Measurements from ENCODE around the gene GVQW3. TPM values are rescaled to one million over a fixed set of nuclear protein-coding genes. Genes with fewer than 3 reads are reported as not detected.
A peak's percentile ranks its signal among the peaks of the same experiment; 100 is the strongest.

Gene GVQW3
- total and polyA plus RNA-seq, 12 donors: 0.54 to 10.9 (median 2.4) TPM

DNA sequence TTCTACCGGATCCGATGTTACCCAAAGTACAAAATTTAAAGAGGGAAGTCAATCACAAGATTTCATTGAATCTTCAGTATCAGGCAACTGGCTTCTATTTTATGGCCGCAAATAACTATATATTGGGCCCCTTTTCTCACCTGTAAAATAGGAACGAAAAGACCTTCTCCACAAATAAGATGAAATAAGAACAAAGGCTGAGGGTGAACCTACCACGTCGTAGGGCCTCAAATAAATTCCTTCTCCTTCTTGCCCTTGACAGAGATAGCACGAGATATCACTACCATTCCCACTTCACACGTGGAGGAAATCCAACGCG, 62.9 kb downstream of the GVQW3 start:
- 0 to 2% (median 0%) methylated on average over 10 of the region's 10 CpGs for WGBS, 4 donors
- H3K4me3 ChIP-seq: peak overlapping the region; percentile 50 to 97 (median 78)
- intact Hi-C loops (cut with DNase I): loop anchor here in 1 of 2 donors (10.0 kb wide), 1 partner anchor 229 kb away; no protein-coding TSS in a partner anchor
- H3K27me3 ChIP-seq: no peaks in the 10 kb centered on the region
- H3K4me1 ChIP-seq (replicated peaks in 1 of 2): peaks cover 11 to 21% of the 10 kb centered on the region in 2 donors
- no peak for TF ChIP-seq POLR2A (IDR thresholded peaks at IDR 0.05)
- TF ChIP-seq, protein P1, sequence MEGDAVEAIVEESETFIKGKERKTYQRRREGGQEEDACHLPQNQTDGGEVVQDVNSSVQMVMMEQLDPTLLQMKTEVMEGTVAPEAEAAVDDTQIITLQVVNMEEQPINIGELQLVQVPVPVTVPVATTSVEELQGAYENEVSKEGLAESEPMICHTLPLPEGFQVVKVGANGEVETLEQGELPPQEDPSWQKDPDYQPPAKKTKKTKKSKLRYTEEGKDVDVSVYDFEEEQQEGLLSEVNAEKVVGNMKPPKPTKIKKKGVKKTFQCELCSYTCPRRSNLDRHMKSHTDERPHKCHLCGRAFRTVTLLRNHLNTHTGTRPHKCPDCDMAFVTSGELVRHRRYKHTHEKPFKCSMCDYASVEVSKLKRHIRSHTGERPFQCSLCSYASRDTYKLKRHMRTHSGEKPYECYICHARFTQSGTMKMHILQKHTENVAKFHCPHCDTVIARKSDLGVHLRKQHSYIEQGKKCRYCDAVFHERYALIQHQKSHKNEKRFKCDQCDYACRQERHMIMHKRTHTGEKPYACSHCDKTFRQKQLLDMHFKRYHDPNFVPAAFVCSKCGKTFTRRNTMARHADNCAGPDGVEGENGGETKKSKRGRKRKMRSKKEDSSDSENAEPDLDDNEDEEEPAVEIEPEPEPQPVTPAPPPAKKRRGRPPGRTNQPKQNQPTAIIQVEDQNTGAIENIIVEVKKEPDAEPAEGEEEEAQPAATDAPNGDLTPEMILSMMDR (IDR thresholded peaks at IDR 0.05): no peak
- no peak for DNase-seq
- no peaks in the 10 kb centered on the region for H3K9me3 ChIP-seq (replicated peaks in 1 of 3)
- peak overlapping the region; percentile 85 to 97 (median 91) for H3K27ac ChIP-seq
- peaks cover 0 to 8% of the 10 kb centered on the region in 2 donors for H3K36me3 ChIP-seq (replicated peaks in 1 of 2)

- DNase-seq: peak; percentile 95 to 99 (median 98)
- intact Hi-C loops (cut with DNase I): loop anchor here in 1 of 2 donors (10.0 kb wide), 1 partner anchor 230 kb away; no protein-coding TSS in a partner anchor
- H3K36me3 ChIP-seq (replicated peaks in 1 of 2): peaks cover 0 to 8% of the 10 kb centered on the region in 2 donors
- H3K9me3 ChIP-seq (replicated peaks in 1 of 3): no peaks in the 10 kb centered on the region
- H3K27ac ChIP-seq: peak within 1 kb of the TSS; percentile 85 to 97 (median 91)
- H3K27me3 ChIP-seq: no peaks in the 10 kb centered on the region
- peaks cover 11 to 21% of the 10 kb centered on the region in 2 donors for H3K4me1 ChIP-seq (replicated peaks in 1 of 2)
- TF ChIP-seq, protein P1 (IDR thresholded peaks at IDR 0.05): peak in 1 of 6 experiments; percentile 14
- TF ChIP-seq POLR2A (IDR thresholded peaks at IDR 0.05): peak; percentile 92 to 98
- peak within 1 kb of the TSS; percentile 85 to 97 (median 90) for H3K4me3 ChIP-seq
- WGBS, 4 donors: 0 to 1% (median 0%) methylated on average over 22 to 53 of the region's 53 CpGs
Measured at GRCh38 chr11:76444384-76445120, 63.4 kb downstream of the GVQW3 start, which contains the start of gene EMSY. Gene EMSY, plus strand, starts transcription at chr11:76445018. Its CDS starts 1,921 bp downstream, at chr11:76446939.

- H3K36me3 ChIP-seq (replicated peaks in 1 of 2): peaks cover 0 to 8% of the 10 kb centered on the region in 2 donors
- peak overlapping the region; percentile 71 to 95 (median 91) for H3K27ac ChIP-seq
- peak; percentile 75 to 90 (median 85) for DNase-seq
- no peaks in the 10 kb centered on the region for H3K27me3 ChIP-seq
- intact Hi-C loops (cut with DNase I): loop anchor here in 1 of 2 donors (10.0 kb wide), 1 partner anchor 231 kb away; no protein-coding TSS in a partner anchor
- TF ChIP-seq, protein P1 (IDR thresholded peaks at IDR 0.05): peak in 3 of 6 experiments; percentile 6 to 26 (median 13)
- TF ChIP-seq POLR2A (IDR thresholded peaks at IDR 0.05): peak in 1 of 2 donors; percentile 78
- H3K4me3 ChIP-seq: peak overlapping the region; percentile 85 to 97 (median 90)
- no peaks in the 10 kb centered on the region for H3K9me3 ChIP-seq (replicated peaks in 1 of 3)
- WGBS, 4 donors: 0% methylated on average over 15 to 56 of the region's 56 CpGs
- peaks cover 11 to 21% of the 10 kb centered on the region in 2 donors for H3K4me1 ChIP-seq (replicated peaks in 1 of 2)
Measured at GRCh38 chr11:76445121-76446084, 64.3 kb downstream of the GVQW3 start.

Data from adrenal gland (tissue), 12 donors.